ENCODE measurements around the gene NRCAM.

The NRCAM gene

DNA sequence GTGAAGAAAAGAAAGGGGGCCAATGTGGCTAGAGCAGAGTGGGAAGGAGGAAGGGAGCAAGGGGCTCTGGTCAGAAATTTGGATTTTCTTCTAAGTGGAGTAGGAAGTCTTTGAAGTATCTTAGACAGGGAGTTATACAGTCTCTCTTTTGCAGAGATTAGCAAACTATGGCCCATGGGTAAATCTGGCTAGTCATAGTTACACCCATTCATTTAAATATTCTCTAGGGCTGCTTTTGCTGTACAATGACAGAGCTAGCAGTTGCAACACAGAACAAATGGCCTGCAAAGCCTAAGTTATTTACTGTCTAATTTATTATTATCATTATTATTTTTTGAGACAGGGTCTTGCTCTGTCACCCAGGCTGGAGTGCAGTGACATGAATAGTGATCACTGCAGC is 315.6 kb downstream of the NRCAM start:
- no peak overlapping the region for H3K4me3 ChIP-seq (ENCODE audit: low read depth, low read length)
- TF ChIP-seq, protein P1, sequence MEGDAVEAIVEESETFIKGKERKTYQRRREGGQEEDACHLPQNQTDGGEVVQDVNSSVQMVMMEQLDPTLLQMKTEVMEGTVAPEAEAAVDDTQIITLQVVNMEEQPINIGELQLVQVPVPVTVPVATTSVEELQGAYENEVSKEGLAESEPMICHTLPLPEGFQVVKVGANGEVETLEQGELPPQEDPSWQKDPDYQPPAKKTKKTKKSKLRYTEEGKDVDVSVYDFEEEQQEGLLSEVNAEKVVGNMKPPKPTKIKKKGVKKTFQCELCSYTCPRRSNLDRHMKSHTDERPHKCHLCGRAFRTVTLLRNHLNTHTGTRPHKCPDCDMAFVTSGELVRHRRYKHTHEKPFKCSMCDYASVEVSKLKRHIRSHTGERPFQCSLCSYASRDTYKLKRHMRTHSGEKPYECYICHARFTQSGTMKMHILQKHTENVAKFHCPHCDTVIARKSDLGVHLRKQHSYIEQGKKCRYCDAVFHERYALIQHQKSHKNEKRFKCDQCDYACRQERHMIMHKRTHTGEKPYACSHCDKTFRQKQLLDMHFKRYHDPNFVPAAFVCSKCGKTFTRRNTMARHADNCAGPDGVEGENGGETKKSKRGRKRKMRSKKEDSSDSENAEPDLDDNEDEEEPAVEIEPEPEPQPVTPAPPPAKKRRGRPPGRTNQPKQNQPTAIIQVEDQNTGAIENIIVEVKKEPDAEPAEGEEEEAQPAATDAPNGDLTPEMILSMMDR (IDR thresholded peaks at IDR 0.05; ENCODE audit: low read depth, low read length), result no peak
- DNase-seq (ENCODE audit: low read depth, low spot score), result no peak
- in situ Hi-C loops (cut with HindIII; ENCODE audit: low sequenced_read_pairs), result no loop called here

DNA sequence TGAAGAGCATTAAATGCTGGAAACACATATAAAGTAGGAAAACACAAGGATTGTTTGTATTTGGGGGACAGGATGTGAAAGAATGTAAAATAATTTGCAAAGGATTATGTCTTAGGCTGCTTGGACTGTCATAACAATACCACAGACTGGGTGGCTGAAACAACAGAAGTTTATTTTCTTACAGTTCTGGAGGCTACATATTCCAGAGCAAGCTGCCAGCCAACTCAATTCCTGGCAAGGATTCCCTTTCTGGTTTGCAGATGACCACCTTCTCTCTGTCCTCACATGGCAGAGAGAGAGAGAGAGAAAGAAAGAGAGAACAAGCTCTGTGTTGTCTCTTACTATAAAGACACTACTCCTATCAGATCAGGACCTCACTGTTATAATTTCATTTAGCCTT is 317.3 kb downstream of the NRCAM start:
- in situ Hi-C loops (cut with HindIII; ENCODE audit: low sequenced_read_pairs), result no loop called here
- H3K4me3 ChIP-seq (ENCODE audit: low read depth, low read length), result no peak overlapping the region
- peak; percentile 22 for DNase-seq (ENCODE audit: low read depth, low spot score)
- TF ChIP-seq, protein P1 (IDR thresholded peaks at IDR 0.05; ENCODE audit: low read depth, low read length), result no peak

DNA sequence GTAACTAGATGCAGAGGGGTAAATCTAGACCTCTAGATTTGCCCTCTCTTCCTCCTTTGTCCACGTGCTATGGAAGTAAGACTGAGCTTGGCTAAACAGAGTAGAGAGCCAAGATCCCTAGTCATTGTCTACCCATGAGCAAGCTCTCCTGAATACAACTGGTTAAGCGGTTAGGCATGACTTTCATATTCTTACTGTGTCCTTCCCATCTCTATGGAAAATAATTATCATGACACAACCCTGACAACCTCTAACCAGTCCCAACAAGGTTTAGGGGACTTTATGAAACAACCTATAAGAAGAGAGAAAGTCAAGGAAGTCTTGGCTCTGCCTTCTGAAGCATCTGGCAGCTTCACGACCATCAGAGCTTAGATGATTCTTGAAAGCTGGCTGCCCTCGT is 318.2 kb downstream of the NRCAM start:
- no peak for DNase-seq (ENCODE audit: low read depth, low spot score)
- in situ Hi-C loops (cut with HindIII; ENCODE audit: low sequenced_read_pairs), result no loop called here
- H3K4me3 ChIP-seq (ENCODE audit: low read depth, low read length), result no peak overlapping the region
- TF ChIP-seq, protein P1 (IDR thresholded peaks at IDR 0.05; ENCODE audit: low read depth, low read length), result no peak

DNA sequence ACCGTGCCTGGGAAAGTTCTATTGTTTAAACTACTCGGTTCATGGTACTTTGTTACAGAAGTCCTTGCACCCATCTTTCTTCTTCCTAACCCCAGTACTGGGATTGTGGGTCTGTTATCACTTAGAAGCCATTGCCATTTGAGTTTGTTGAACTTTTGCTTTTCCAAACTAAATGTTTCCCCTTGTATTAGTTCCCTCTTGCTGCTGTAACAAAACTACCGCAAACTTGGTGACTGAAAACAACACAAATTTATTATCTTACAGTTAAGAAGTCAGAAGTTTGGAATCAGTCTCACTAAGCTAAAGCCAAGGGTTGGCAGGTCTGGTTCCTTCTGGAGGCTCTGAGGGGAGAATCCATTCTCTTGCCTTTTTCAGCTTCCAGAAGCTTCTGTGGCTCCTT is 319.2 kb downstream of the NRCAM start:
- in situ Hi-C loops (cut with HindIII; ENCODE audit: low sequenced_read_pairs), result no loop called here
- DNase-seq (ENCODE audit: low read depth, low spot score), result no peak
- TF ChIP-seq, protein P1 (IDR thresholded peaks at IDR 0.05; ENCODE audit: low read depth, low read length), result no peak
- H3K4me3 ChIP-seq (ENCODE audit: low read depth, low read length), result no peak overlapping the region

DNA sequence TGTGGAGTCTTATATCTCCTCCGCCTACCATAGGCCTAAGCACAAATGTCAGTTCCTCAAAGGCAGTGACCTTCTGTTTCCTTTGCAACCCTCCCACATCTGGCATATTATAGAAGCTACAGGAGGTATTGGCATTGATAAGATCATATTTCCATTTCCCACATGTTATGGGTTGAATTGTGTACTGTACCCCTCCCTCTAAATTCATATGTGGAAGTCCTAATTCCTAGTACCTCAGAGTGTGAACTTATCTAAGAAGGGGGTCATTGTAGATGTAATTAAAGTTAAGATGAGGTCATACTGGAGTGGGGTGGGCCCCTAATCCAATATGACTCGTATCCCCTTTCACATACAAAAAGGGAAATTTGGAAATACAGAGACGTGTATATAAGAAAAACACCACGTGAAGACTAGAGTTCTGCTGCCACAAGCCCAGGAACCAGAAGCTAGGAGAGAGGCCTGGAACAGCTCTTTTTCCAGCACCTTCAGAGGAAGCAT is 320.0 kb downstream of the NRCAM start:
- no peak for DNase-seq (ENCODE audit: low read depth, low spot score)
- TF ChIP-seq, protein P1 (IDR thresholded peaks at IDR 0.05; ENCODE audit: low read depth, low read length), result no peak
- no peak overlapping the region for H3K4me3 ChIP-seq (ENCODE audit: low read depth, low read length)
- in situ Hi-C loops (cut with HindIII; ENCODE audit: low sequenced_read_pairs), result no loop called here

DNA sequence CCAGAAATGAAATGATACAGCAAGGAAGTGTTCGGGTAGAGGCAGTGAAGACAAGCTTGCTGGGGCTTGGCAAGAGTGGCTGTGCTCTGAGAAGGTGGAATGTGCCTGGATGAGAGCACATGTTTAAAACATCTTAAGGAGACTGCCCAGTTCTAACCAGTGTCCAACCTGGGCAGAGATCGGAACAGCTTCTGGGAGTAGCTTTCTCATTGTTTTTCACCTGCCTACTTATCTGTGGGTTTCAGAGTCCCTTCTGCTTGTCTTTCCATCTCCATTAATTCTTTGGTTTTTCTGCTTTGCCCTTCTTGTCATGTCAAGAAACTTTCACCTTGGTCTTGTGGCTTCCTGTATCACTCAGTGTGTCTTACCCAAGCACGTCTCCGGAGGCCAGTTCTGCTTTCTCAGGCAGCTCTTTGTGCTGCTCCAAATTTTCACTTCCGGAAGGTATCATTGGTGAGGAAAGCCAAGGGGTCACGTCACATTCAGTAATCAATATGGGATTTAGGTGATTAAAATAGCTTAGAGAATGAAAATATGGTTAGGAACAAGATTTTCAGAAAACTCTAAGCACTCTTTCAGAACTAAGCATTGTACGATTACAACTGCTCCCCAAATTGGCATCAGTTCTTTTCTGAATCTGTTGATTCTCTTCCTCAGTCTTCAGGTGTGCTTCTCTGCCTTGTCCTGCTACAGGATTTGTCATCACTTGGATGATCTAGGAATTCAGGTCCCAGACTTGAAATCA is 320.6 kb downstream of the NRCAM start:
- DNase-seq (ENCODE audit: low read depth, low spot score), result no peak
- in situ Hi-C loops (cut with HindIII; ENCODE audit: low sequenced_read_pairs), result no loop called here
- no peak overlapping the region for H3K4me3 ChIP-seq (ENCODE audit: low read depth, low read length)
- TF ChIP-seq, protein P1 (IDR thresholded peaks at IDR 0.05; ENCODE audit: low read depth, low read length), result no peak
